ENCODE results near the gene ABCD1.

DNA sequence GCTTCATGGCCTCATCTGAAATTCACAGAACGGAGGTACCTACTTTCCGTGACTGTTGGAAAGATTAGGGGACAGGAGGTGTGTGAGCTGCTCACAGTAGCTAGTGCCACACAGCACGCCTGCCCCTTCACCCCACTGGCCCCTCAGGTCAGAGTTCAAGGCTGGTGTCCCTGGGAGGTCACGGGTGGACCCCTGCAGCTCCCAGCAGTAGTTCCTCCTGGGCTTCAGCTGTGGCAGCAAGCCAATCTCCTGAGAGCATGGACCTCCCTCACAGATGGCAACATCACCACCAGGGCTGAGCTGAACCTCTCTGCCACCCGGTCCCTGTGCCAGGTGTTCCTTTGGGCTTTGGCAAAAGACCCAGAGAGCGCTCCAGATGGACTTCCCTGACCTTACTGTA is 67.7 kb downstream of the ABCD1 start:
- TF ChIP-seq, protein P1, sequence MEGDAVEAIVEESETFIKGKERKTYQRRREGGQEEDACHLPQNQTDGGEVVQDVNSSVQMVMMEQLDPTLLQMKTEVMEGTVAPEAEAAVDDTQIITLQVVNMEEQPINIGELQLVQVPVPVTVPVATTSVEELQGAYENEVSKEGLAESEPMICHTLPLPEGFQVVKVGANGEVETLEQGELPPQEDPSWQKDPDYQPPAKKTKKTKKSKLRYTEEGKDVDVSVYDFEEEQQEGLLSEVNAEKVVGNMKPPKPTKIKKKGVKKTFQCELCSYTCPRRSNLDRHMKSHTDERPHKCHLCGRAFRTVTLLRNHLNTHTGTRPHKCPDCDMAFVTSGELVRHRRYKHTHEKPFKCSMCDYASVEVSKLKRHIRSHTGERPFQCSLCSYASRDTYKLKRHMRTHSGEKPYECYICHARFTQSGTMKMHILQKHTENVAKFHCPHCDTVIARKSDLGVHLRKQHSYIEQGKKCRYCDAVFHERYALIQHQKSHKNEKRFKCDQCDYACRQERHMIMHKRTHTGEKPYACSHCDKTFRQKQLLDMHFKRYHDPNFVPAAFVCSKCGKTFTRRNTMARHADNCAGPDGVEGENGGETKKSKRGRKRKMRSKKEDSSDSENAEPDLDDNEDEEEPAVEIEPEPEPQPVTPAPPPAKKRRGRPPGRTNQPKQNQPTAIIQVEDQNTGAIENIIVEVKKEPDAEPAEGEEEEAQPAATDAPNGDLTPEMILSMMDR (IDR thresholded peaks at IDR 0.05): no peak
- TF ChIP-seq EP300 (IDR thresholded peaks at IDR 0.05) (no peak), POLR2A (IDR thresholded peaks at IDR 0.05) (no peak)

All from ovary (tissue), 3 donors.